NCI-H1930 (cell line): ENCODE data around the gene CTDSP1.

Source experiments
- DNase-seq, 2 experiments: peaks; one replicate each; lab custom pipeline; 2025; lab: John Stamatoyannopoulos, UW

The CTDSP1 gene

GRCh38 chr2:218383892-218384519 is 15.7 kb upstream of the CTDSP1 start:
- no peak for DNase-seq

GRCh38 chr2:218384975-218385374 is 14.7 kb upstream of the CTDSP1 start:
- no peak for DNase-seq

GRCh38 chr2:218386505-218387368 is 12.9 kb upstream of the CTDSP1 start:
- DNase-seq: no peak

- DNase-seq: no peak
Observed at GRCh38 chr2:218387369-218388194, 12.1 kb upstream of the CTDSP1 start.

- DNase-seq: no peak
Observed at GRCh38 chr2:218389333-218390150, 10.1 kb upstream of the CTDSP1 start.

- DNase-seq: no peak
Observed at GRCh38 chr2:218391202-218391601, 8.5 kb upstream of the CTDSP1 start.

- no peak for DNase-seq
Observed at GRCh38 chr2:218392459-218392858, 7.2 kb upstream of the CTDSP1 start.

GRCh38 chr2:218392891-218393462 is 6.7 kb upstream of the CTDSP1 start:
- no peak for DNase-seq

- DNase-seq: no peak
Observed at GRCh38 chr2:218393750-218394290, 5.8 kb upstream of the CTDSP1 start.

- DNase-seq: no peak
Observed at GRCh38 chr2:218394298-218395089, 5.2 kb upstream of the CTDSP1 start.

GRCh38 chr2:218395090-218395444 is 4.6 kb upstream of the CTDSP1 start:
- DNase-seq: no peak

GRCh38 chr2:218395456-218395825 is 4.2 kb upstream of the CTDSP1 start:
- no peak for DNase-seq

- DNase-seq: peak; percentile 88 to 94
Observed at GRCh38 chr2:218395826-218396687, 3.6 kb upstream of the CTDSP1 start.

- DNase-seq: peak in 1 of 2 experiments; percentile 40
Observed at GRCh38 chr2:218396688-218397462, 2.8 kb upstream of the CTDSP1 start.

- DNase-seq: no peak
Observed at GRCh38 chr2:218397463-218397819, 2.2 kb upstream of the CTDSP1 start.

- DNase-seq: no peak
Observed at GRCh38 chr2:218397820-218398436, 1.7 kb upstream of the CTDSP1 start.

GRCh38 chr2:218398437-218399390 is 954 bp upstream of the CTDSP1 start:
- peak; percentile 17 to 34 for DNase-seq
